GM18868 (cell line): ENCODE results near the gene DARS1.
"Not testable (repeated sequence)": the region's sequence is repeated elsewhere in the genome, so short reads cannot be mapped to it uniquely, and the experiment has no call there.

Experiments
- ATAC-seq: cut with Tn5 transposase; IDR thresholded peaks from one replicate; pipeline ENCODE4 v1.9.1; 2021; ENCODE audit warnings: mild to moderate bottlenecking, moderate library complexity; ENCODE audit not compliant: unreplicated experiment

The DARS1 gene

DNA sequence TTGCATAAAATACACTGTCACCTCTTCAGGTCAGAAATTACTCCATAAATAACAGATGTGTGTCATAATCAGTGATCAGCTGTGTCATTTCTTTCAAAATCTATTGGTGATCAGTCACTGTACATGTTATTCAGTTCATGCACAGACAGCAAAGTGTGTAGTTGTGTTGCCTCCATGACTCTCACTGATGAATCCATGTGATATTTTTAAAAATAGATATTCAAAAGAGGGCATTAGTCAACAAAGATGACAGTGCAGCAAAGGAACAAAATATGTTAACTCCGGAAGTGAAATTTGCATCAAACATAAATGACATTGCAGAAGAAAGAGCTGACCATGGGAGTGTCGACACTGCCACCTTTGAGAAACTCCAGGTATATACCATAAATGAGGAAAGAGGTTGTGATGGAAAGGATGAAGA is 92.0 kb downstream of the DARS1 start:
- no peak for ATAC-seq

- ATAC-seq = no peak
These were observed 94.6 kb downstream of the DARS1 start for GRCh38 chr2:135890835-135891234.

GRCh38 chr2:135890149-135890548 is 95.3 kb downstream of the DARS1 start:
- no peak for ATAC-seq

GRCh38 chr2:135888587-135888986 is 96.8 kb downstream of the DARS1 start:
- ATAC-seq = not testable (repeated sequence)

DNA sequence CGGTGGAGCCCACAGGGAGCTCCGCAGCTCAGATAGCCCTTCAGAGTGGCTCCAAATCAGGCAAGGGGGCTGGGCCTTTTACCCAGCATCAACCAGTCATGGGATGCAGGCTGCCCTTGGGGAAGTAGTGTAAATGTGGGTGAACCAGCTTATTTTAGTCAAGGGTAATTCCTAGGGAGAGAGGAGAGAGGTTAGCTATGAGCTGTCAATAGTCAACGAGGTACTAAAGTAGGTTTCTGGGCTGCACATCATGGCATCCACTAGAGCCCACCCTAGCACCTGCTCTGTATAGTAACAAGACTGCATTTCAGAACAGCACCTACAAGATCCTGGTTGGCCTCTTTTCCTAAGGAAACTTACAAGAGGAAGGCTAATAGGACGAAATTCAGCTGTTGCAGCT is 99.7 kb downstream of the DARS1 start:
- no peak for ATAC-seq

DNA sequence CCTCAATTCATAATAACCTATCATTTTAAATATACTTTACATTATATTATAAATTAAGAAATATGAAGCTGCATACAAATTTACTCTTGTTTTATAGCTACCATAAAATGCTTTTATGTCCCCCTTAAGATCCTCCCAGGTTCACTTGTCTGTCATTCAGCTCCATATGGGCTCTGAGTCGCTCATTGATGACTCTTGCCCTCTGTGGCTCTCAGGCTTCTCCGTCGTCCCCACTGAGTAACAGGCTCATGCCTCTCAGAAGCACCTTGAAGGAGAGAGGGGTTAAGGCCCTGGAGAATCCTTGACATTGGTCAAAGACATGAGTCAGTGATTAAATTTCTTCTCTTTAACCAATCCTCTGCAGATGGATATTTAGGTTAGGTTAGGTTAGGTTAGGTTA is 103.0 kb downstream of the DARS1 start:
- no peak for ATAC-seq

DNA sequence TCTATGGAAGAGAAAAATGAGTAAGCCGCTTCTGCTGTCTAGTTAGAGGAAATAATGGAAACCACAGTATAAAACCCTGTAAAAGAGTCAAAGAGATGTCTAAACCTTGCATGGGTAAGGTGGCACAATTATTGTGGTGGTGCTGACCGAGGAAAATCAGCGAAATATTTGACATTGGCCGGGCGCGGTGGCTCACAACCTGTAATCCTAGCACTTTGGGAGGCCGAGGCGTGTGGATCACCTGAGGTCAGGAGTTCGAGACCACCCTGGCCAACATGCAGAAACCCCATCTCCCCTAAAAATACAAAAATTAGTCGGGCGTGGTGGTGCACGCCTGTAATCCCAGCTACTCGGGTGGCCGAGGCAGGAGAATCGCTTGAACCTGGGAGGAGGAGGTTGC is 108.7 kb downstream of the DARS1 start:
- not testable (repeated sequence) for ATAC-seq

DNA sequence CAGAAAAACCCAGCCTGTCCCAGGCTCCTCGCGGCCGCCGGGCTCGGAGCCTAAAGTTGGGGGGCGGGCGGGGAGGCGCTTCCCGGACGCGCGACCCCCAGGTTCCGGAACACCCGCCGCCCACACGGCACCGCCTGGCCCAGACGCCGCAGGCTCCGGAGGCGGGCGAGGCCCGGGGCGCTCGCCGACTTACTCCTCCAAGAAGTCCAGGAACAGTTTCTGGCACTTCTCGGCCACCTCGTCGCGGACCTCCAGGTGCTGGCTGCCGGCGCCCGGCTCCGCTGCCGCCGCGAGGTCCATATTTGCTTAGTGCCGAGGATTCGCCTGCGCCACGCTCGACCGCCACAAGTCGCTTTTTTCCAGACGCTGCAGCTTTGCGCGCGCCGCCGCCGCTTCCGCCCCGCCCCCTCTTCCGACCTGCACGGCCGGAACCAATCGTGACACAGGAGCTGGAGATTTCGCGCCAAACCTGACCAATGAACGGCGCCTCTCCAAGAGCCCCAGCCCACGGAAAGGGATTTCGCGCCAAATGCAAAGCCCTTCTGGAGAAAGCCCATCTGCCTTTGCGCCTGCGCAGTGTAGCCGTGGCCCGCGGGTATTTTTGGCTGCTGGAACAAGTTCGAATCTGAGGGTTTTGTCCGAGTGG is 109.2 kb downstream of the DARS1 start, which contains the start of gene MCM6:
TSS of gene MCM6 (minus strand) at position 378 of the 646 bp plus-strand sequence. CDS start at position 300, 78 bp downstream.
- ATAC-seq = peak; percentile 92

GRCh38 chr2:135875491-135876065 is 109.8 kb downstream of the DARS1 start:
- ATAC-seq = peak; percentile 54

DNA sequence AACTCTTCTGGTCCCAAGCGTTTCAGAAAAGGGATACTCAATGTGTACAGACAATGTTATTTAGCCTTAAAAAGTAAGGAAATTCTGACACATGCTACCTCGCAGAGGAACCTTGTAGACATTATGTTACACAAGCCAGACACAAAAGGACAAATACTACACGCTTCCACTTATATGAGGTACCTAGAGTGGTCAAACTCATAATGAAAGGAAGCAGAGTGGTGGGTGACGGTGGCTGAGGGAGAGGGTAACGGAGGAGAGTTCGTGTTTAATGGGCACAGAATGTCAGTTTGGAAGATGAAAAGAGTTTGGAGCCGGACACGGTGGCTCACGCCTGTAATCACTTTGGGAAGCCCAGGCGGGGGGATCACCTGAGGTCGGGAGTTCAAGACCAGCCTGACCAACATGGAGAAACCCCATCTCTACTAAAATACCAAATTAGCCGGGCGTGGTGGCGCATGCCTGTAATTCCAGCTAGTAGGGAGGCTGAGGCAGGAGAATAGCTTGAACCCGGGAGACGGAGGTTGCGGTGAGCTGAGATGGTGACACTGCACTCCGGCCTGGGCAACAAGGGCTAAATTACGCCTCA is 110.6 kb downstream of the DARS1 start:
- ATAC-seq = no peak

DNA sequence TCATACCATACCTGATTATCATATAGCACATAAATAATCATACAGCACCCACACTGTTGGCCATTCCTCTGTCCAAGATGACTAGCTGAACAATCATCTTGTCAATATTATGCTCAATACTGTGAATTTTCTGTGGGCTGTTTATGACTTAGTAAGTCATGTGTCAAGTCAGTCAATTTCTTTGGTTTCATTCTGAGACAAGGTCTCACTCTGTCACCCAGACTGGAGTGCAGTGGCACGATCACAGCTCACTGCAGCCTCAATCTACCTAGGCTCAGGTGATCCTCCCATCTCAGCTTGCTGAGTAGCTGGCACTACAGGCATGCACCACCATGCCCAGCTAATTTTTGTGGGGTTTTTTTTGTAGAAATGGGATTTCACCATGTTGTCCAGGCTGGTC is 114.9 kb downstream of the DARS1 start:
- peak; percentile 73 for ATAC-seq

GRCh38 chr2:135863233-135863632 is 122.2 kb downstream of the DARS1 start:
- ATAC-seq = no peak

DNA sequence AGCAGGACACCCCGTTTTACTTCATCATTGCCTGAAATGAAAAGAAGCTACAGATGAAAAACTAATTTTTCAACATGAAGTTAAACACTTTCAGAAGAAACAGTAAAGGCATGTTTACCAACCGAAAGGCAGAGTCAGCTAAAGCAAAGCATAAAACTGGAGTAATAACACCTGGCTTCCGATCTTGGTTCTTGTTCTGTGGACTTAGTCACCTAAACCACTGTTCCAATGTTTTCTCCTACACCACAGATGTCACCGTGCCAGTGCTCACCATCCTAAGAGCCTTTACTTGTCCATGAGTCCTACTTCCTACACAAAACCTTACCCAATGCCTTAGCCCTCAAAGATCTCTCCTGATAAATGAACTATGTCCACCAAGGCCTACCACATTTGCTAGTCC is 122.7 kb downstream of the DARS1 start:
- no peak for ATAC-seq
